ENCODE results near the gene DNAJC6.

- TF ChIP-seq CTCF (optimal IDR thresholded peaks at IDR 0.05 in 1 of 3, IDR thresholded peaks at IDR 0.05 in 1 of 3, conservative IDR thresholded peaks at IDR 0.05 in 1 of 3; ENCODE audit: extremely low read depth in 1 of 3, insufficient read depth in 2 of 3, low read length in 3 of 3): no peak
- no peak for TF ChIP-seq EZH2 (IDR thresholded peaks at IDR 0.05; ENCODE audit: low read length)
Measured at GRCh38 chr1:65284229-65284628, 25.1 kb upstream of the DNAJC6 start.

All from keratinocyte (primary cell).